ENCODE data around the gene LAMA2.

The LAMA2 gene

DNA sequence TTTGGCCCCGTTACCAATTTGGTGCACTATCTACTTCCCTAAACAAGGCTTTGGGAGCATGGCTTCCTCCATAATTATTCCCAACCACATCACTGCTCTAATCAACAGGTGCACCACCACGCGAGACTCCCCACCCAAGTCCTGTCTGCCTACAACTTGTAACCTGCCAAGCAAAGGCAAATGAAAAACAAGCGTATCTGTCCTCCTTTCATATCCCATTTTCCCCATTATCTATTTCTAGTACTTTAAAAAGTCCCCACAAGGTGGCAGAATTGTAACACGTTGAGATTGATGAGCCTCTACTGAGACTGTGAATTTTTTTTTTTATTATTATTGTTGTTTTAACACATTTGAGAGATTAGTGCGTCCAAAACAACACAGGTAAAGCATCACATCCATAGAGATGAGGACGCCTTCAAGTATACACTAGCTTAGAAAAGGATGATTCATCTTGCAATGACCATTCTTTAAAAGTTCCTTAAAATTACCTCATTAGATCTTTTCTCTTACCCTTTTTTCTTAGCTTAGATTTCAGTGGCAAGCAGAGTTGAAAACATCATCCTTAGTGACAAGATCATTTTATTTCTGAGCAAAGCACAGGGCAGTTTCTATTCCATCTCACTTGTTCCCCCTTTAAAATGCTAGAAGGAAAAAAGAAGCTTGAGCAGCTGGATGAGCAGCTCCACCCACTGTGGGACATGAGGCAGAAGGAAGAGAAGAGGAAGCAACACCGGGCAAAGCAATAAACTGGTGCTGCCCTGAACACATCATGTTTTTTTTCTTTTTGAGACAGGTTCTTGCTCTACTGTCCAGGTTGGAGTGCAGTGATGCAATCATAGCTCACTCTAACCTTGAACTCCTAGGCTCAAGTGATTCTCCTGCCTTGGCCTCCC lies 616.3 kb downstream of the LAMA2 start:
- no peak overlapping the region for H3K4me3 ChIP-seq (ENCODE audit: low read depth, low read length)
- TF ChIP-seq, protein P1, sequence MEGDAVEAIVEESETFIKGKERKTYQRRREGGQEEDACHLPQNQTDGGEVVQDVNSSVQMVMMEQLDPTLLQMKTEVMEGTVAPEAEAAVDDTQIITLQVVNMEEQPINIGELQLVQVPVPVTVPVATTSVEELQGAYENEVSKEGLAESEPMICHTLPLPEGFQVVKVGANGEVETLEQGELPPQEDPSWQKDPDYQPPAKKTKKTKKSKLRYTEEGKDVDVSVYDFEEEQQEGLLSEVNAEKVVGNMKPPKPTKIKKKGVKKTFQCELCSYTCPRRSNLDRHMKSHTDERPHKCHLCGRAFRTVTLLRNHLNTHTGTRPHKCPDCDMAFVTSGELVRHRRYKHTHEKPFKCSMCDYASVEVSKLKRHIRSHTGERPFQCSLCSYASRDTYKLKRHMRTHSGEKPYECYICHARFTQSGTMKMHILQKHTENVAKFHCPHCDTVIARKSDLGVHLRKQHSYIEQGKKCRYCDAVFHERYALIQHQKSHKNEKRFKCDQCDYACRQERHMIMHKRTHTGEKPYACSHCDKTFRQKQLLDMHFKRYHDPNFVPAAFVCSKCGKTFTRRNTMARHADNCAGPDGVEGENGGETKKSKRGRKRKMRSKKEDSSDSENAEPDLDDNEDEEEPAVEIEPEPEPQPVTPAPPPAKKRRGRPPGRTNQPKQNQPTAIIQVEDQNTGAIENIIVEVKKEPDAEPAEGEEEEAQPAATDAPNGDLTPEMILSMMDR (IDR thresholded peaks at IDR 0.05; ENCODE audit: low read depth, low read length), result no peak

DNA sequence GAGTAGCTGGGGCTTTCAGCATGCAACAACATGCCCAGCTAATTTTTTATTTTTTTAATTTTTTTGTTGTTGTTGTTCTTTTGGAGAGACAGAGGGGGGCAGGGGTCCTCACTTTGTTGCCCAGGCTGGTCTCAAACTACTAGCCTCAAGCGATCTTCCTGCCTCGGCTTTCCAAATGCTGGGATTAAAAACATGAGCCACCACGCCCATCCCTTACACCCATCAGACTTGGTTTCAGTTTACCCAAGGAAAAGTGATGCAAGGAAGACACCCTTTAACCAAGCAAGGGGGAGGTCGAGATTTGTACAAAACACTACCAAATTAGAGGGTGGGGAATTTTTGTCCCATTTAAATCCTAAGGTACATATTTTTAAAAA lies 616.9 kb downstream of the LAMA2 start:
- H3K4me3 ChIP-seq (ENCODE audit: low read depth, low read length), result no peak overlapping the region
- TF ChIP-seq, protein P1 (IDR thresholded peaks at IDR 0.05; ENCODE audit: low read depth, low read length), result no peak

DNA sequence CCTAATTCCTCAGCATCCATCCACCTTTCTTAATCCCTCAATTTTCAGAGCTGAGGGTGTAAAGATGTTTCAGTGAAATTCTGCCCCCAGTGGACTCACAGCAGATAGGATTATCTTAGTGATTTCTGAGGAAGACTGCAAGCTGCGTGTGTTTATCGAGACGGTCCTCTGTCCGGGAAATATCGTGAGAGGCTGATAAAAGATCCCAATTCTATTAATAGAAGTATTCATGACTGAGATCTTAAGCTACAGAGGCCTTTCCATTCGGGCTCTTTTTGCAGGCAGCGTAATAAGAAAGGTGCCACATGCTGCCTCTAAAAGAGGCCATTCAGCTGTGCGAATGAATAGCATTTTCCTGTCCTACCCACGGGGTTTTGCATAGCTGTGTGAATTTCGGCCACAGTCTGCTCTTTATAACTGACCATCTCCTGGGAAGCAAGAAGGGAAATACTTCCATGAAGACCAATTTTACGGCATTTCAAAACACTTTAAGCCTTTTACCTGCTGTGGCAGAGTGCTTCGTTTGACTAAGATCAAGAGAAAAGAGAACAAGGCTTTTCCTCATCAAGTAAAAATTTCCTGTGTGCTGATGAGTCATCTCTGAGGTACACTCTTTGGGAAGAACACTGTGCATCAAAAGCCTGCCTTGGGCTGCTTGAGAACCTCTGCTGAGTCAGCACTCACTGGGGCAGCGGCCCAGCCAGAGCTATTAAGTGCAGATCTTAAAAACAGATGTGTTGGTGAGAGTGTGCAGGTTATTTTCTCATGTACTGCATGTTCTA lies 618.2 kb downstream of the LAMA2 start:
- TF ChIP-seq, protein P1 (IDR thresholded peaks at IDR 0.05; ENCODE audit: low read depth, low read length), result no peak
- H3K4me3 ChIP-seq (ENCODE audit: low read depth, low read length), result no peak overlapping the region

DNA sequence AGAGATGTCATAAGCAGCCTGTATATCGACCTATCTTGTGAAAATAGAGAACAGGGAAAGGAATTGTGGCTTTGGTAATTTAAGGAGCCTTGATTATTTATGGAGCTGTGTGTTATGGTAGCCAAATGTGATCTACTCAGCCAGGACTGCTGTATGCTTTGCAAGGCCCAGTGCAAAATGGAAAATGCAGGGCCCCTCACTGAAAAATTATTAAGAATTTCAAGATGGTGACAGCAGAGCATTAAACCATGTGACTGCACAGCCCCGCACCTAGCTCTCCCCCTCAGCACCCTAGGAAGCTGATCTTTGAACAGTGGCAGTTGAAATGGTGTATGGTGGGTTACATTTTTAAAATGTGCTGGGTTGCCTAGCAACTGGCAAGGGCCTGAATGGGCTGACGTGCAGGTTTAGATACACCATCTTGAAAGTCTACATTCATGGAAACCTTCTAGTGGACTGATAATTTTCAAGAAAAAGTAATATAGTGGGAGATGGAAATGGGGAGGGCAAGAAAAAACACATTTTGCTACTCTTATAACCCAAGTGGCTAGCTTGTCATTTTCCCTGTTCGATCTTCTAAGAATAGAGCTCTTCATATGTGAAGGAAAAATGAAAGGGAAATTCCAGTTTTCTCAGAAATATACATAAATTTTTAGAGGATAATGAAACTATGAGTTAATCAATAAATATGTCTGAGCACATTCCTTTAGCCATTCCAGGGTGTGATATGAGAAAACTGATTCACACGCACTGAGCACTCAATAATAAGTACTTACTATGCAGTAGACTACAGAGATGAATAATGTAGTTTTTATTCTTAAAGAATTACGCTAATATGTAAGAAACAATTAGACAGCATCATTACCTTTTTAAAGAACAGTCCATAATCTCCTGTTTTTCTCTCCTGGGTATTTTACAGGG lies 619.1 kb downstream of the LAMA2 start:
- H3K4me3 ChIP-seq (ENCODE audit: low read depth, low read length), result no peak overlapping the region
- TF ChIP-seq, protein P1 (IDR thresholded peaks at IDR 0.05; ENCODE audit: low read depth, low read length), result no peak

DNA sequence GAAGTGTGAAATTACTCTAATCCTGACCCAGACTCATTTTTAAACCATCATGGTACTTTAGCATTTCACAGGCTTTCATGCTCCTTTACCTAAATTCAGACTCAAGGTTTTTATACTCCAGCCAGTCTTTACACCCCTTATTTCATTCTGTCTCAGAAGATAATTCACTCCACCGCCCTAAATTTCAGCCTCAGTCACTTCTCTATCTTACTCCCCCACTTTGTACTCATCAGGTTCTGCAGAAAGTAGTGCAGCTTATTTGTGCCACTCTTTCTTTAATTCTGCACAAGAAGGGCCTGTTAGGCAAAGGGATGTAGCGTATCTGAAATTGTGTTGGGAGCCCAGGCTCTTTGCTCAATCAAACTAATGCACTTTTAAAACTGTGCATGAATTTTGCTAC lies 621.5 kb downstream of the LAMA2 start:
- no peak overlapping the region for H3K4me3 ChIP-seq (ENCODE audit: low read depth, low read length)

DNA sequence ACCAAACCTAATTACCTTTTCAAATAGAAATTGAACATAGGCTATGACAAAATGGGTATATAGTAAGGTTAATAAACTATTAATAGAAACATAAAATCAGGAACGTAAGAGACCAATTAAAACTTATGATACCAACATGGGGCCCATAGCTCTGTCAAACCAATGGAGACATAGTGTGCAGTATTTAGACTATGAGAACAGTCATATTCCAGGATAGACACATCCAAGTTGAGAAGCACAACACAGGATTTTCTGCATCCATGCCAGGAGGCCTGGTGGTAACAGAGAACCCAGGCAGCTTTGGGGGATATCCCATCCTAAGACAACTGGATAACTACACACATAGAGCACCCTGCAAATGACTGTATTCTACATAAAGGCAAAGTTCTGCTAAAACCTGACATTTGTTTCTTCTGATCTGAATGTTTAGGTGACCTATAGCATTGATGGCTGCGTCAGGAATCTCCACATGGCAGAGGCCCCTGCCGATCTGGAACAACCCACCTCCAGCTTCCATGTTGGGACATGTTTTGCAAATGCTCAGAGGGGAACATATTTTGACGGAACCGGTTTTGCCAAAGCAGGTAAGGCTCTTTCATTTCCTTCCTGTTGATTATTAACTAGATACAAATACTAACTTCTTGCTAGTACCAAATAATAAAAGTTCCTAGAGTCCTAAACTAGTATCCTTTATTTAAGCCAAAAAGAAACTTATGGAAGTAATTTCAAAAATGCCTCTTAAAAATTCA lies 624.3 kb downstream of the LAMA2 start:
- TF ChIP-seq, protein P1 (IDR thresholded peaks at IDR 0.05; ENCODE audit: low read depth, low read length), result no peak
- H3K4me3 ChIP-seq (ENCODE audit: low read depth, low read length), result no peak overlapping the region

More for the DNA sequence above, 621.5 kb downstream of the LAMA2 start:
- TF ChIP-seq, protein P1 (IDR thresholded peaks at IDR 0.05; ENCODE audit: low read depth, low read length), result no peak
